ENCODE data around the gene RPTOR.

RPTOR gene

DNA sequence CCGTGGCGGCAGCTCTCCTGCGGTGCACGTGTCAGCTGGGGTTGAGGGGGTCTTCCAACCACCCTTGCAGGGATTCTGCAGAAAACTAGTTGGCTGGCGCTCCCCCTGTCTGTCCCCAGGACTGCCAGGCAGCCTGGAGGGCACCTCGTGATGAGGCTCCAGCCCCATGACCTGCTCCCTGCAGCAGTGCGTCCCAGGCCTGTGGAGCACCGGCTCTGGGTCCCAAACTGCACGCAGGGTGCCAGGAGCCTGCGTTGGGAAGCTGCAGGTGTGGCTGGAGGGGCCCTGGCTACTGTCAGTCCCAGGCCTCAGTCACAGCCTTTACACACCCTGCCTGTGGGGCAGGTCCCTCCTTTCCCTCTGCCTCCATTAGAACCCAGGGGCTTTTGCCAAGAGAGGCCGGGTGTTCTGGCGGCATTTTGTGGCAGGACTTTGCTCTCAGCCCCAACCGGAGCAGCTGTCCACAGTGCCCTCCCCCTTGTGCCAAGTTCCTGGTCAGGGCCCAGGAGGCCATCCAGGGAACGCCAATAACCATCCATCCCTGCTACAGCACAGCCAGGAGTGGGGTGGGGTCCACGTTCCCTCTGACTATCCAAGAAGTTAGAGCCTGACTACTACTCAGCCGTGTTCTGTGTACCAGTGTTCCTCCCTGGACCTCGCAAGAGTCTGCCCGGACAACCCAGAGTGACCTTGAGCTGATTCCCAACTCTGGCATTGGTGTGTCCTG lies 456.2 kb downstream of the RPTOR start:
- no peak for TF ChIP-seq OSR1 (CRISPR knock-in tag; IDR thresholded peaks at IDR 0.05)
- TF ChIP-seq ZFP30 (CRISPR knock-in tag; IDR thresholded peaks at IDR 0.05) = no peak
- TF ChIP-seq ZC3H10 (CRISPR knock-in tag; IDR thresholded peaks at IDR 0.05) = no peak
- TF ChIP-seq, protein P1, sequence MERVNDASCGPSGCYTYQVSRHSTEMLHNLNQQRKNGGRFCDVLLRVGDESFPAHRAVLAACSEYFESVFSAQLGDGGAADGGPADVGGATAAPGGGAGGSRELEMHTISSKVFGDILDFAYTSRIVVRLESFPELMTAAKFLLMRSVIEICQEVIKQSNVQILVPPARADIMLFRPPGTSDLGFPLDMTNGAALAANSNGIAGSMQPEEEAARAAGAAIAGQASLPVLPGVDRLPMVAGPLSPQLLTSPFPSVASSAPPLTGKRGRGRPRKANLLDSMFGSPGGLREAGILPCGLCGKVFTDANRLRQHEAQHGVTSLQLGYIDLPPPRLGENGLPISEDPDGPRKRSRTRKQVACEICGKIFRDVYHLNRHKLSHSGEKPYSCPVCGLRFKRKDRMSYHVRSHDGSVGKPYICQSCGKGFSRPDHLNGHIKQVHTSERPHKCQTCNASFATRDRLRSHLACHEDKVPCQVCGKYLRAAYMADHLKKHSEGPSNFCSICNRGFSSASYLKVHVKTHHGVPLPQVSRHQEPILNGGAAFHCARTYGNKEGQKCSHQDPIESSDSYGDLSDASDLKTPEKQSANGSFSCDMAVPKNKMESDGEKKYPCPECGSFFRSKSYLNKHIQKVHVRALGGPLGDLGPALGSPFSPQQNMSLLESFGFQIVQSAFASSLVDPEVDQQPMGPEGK (CRISPR knock-in tag; IDR thresholded peaks at IDR 0.05; ENCODE audit: borderline replicate concordance) = no peak
- TF ChIP-seq, protein P2, sequence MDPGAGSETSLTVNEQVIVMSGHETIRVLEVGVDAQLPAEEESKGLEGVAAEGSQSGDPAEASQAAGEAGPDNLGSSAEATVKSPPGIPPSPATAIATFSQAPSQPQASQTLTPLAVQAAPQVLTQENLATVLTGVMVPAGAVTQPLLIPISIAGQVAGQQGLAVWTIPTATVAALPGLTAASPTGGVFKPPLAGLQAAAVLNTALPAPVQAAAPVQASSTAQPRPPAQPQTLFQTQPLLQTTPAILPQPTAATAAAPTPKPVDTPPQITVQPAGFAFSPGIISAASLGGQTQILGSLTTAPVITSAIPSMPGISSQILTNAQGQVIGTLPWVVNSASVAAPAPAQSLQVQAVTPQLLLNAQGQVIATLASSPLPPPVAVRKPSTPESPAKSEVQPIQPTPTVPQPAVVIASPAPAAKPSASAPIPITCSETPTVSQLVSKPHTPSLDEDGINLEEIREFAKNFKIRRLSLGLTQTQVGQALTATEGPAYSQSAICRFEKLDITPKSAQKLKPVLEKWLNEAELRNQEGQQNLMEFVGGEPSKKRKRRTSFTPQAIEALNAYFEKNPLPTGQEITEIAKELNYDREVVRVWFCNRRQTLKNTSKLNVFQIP (CRISPR knock-in tag; IDR thresholded peaks at IDR 0.05; ENCODE audit: borderline replicate concordance, low read depth) = no peak
- no peak for TF ChIP-seq TSHZ2 (CRISPR knock-in tag; IDR thresholded peaks at IDR 0.05)
- TF ChIP-seq ESRRG (CRISPR knock-in tag; IDR thresholded peaks at IDR 0.05) = no peak
- TF ChIP-seq CSDC2 (CRISPR knock-in tag; IDR thresholded peaks at IDR 0.05) = no peak
- no peak for TF ChIP-seq GLIS3 (CRISPR knock-in tag; IDR thresholded peaks at IDR 0.05)
- no peak; the same call in 2 of the 3 replicates for ATAC-seq

DNA sequence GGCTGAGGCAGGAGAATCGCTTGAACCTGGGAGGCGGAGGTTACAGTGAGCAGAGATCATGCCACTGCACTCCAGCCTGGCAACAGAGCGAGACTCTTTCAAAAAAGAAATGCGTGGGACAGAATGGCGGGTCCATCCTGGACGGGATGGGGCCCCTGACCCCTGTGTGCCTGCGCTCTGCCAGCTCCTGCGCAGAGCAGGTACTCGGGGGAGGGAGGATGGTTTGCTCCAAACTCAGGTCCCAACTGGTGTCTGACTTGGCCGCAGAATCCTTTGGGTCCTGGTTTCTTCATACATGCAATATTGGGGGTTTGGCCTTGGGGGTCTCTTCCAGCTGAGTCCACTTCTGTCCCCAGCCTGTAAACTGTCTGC lies 457.4 kb downstream of the RPTOR start:
- no peak for TF ChIP-seq ZFP3 (CRISPR knock-in tag; IDR thresholded peaks at IDR 0.05)
- no peak for TF ChIP-seq GLIS3 (CRISPR knock-in tag; IDR thresholded peaks at IDR 0.05)
- TF ChIP-seq ISL1 (CRISPR knock-in tag; IDR thresholded peaks at IDR 0.05) = no peak
- no peak for TF ChIP-seq ESRRG (CRISPR knock-in tag; IDR thresholded peaks at IDR 0.05)
- TF ChIP-seq, protein P1 (CRISPR knock-in tag; IDR thresholded peaks at IDR 0.05; ENCODE audit: borderline replicate concordance) = no peak
- no peak for TF ChIP-seq CREB5 (CRISPR knock-in tag; IDR thresholded peaks at IDR 0.05; ENCODE audit: low read depth)
- no peak for TF ChIP-seq ZNF8 (CRISPR knock-in tag; IDR thresholded peaks at IDR 0.05)
- no peak for TF ChIP-seq OSR1 (CRISPR knock-in tag; IDR thresholded peaks at IDR 0.05)
- TF ChIP-seq, protein P2 (CRISPR knock-in tag; IDR thresholded peaks at IDR 0.05; ENCODE audit: borderline replicate concordance, low read depth) = no peak
- no peak for TF ChIP-seq ZNF70 (CRISPR knock-in tag; IDR thresholded peaks at IDR 0.05)
- no peak for TF ChIP-seq CSRNP3 (CRISPR knock-in tag; IDR thresholded peaks at IDR 0.05)
- TF ChIP-seq ZNF565 (CRISPR knock-in tag; conservative IDR thresholded peaks at IDR 0.05; ENCODE audit: low read depth) = no peak
- no peak for TF ChIP-seq ZC3H10 (CRISPR knock-in tag; IDR thresholded peaks at IDR 0.05)
- no peak for TF ChIP-seq TOX (CRISPR knock-in tag; IDR thresholded peaks at IDR 0.05; ENCODE audit: borderline replicate concordance)
- TF ChIP-seq PPARA (CRISPR knock-in tag; IDR thresholded peaks at IDR 0.05; ENCODE audit: borderline replicate concordance) = no peak
- no peak for TF ChIP-seq CSDC2 (CRISPR knock-in tag; IDR thresholded peaks at IDR 0.05)
- no peak for TF ChIP-seq ARNTL (CRISPR knock-in tag; IDR thresholded peaks at IDR 0.05; ENCODE audit: borderline replicate concordance, low read depth)
- peak; percentile 5 for ATAC-seq

All from SK-N-SH treated with all-trans-retinoic acid at 6 μM for 48 hours (cell line).